Kidney epithelial cell (primary cell): Measurements from ENCODE around the gene MYL10. TPM values are rescaled to one million over a fixed set of nuclear protein-coding genes. Genes with fewer than 3 reads are reported as not detected.

ENCODE experiments used
- DNase-seq: peaks from one replicate; pipeline ENCODE4 v3.0.0-alpha.2; 2010; ENCODE audit warnings: low read depth
- H3K27me3 ChIP-seq: 2 replicates; pipeline ENCODE4 v1.6.0; 2011; ENCODE audit warnings: low read length; ENCODE audit not compliant: control insufficient read depth, insufficient read depth
- H3K36me3 ChIP-seq: 2 replicates; pipeline ENCODE4 v1.5.1; 2011; ENCODE audit warnings: low read length; ENCODE audit not compliant: control insufficient read depth, insufficient read depth
- H3K4me3 ChIP-seq: 2 replicates; pipeline ENCODE4 v1.5.1; 2011; ENCODE audit warnings: low read depth, mild to moderate bottlenecking, control low read depth, low read length
- CTCF ChIP-seq: IDR thresholded peaks from 2 replicates; pipeline ENCODE4 v1.5.1; 2011; ENCODE audit warnings: mild to moderate bottlenecking, moderate library complexity, low read length, control low read depth, inconsistent platforms; ENCODE audit not compliant: insufficient read depth, poor library complexity, severe bottlenecking
- total RNA-seq: library from RNA; depleted of rRNA; stranded (reverse); fragments of >200 nt; gene quantifications from 2 replicates; pipeline ENCODE4 v1.2.3, GENCODE V29; 2015

The MYL10 gene
- total RNA-seq, 1 donor from 2014 or later: not detected

DNA sequence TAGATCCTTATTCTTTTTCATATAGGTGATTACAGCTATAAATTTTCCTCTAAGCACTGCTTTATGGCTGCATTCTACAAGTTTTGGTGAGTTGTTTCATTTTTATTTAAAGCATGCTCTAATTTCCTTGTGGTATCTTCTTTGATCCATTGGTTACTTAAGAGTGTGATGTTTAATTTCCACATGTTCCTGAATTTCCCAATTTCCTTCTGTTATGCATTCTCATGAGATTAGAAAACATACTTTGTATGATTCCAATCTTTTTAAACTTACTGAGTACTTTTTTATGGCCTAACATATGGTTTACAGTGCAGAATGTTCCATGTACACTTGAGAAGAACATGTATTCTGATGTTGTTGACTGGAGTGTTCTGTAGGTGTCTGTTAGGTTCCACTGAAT, 53.4 kb downstream of the MYL10 start:
- DNase-seq: no peak
- Histone ChIP-seq H3K36me3 (no peaks in the 10 kb centered on the region), H3K4me3 (no peak overlapping the region), H3K27me3 (peaks cover 2% of the 10 kb centered on the region)
- TF ChIP-seq CTCF: no peak

- no peak overlapping the region for H3K4me3 ChIP-seq
- DNase-seq: no peak
- TF ChIP-seq CTCF: no peak
- H3K27me3 ChIP-seq: peaks cover 2% of the 10 kb centered on the region
- no peaks in the 10 kb centered on the region for H3K36me3 ChIP-seq
These were observed 53.9 kb downstream of the MYL10 start for GRCh38 chr7:101575168-101575567.

DNA sequence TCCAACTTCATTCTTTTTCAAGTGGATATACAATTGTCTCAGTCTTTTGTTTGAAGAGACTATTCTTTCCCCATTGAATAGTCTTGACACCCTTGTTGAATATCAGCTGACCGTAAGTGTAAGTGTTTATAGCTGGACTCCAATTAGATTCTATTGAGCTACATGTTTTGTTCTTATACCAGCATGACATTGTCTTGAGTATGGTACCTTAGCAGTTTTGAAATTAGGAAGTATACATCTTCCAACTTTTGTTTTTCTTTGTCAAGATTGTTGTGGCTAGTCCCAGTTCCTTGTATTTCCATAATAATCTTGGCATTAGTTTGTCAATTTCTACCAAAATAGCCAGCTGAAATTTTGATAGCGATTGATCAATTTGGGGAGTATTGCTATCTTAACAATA, 56.9 kb downstream of the MYL10 start:
- TF ChIP-seq CTCF: no peak
- Histone ChIP-seq H3K27me3 (peaks cover 2% of the 10 kb centered on the region), H3K36me3 (no peaks in the 10 kb centered on the region), H3K4me3 (no peak overlapping the region)
- no peak for DNase-seq

DNA sequence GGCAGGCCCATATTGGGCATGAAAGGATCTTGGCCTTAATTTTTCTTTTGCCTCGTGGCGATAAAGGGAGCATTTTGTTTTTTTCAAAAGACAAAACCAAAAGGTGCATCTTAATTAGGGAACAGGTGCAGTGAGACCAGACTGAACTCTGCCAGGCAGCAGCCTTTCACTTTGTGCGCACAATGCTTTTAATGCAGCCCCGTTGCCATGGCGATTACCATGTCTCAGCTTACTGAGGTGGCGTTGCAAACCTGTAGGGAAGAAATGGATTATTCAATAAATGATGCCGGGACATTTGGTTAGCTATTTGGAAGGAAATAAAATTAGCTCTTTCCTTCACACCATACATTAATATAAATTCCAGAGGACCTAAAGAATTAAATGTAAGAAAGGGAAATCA, 61.9 kb downstream of the MYL10 start:
- no peak for DNase-seq
- H3K4me3 ChIP-seq: no peak overlapping the region
- TF ChIP-seq CTCF: no peak
- H3K27me3 ChIP-seq: peaks cover 11% of the 10 kb centered on the region
- H3K36me3 ChIP-seq: no peaks in the 10 kb centered on the region

DNA sequence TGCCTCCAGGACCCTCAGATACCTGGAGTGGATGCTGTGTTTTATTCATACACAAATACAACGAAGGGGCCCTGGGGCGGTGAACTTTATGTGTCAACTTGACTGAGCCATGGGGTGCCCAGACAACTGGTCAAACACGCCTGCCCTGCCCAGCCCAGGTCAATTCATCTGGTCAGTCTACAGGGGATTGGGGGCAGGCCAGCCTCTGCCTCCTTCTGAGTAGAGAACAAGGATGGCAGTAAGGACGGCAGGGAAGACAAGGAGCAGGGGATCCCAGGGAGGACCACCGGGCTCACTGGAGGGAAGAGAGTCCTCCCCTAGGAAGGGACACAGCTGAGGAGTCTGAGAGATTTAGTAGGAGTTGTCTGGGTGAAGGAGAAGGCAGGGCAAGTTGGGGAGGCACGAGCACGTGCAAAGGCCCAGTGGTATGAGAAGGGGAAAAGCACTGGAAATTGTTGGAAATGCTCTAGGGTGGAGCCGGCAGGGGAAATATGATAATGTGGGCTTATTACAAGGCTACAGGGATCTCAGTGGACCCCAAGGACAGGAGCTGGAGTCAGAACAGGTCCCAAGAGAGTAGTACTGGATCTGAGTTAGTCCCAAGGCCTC, 63.4 kb downstream of the MYL10 start:
- TF ChIP-seq CTCF: no peak
- H3K4me3 ChIP-seq: no peak overlapping the region
- H3K27me3 ChIP-seq: peaks cover 19% of the 10 kb centered on the region
- H3K36me3 ChIP-seq: no peaks in the 10 kb centered on the region
- DNase-seq: no peak

- H3K36me3 ChIP-seq: no peaks in the 10 kb centered on the region
- H3K27me3 ChIP-seq: peaks cover 19% of the 10 kb centered on the region
- DNase-seq: no peak
- no peak overlapping the region for H3K4me3 ChIP-seq
- no peak for TF ChIP-seq CTCF
These were observed 64.3 kb downstream of the MYL10 start for GRCh38 chr7:101564778-101565211.
